Measurements from ENCODE around the gene SOX6. TPM values are rescaled to one million over a fixed set of nuclear protein-coding genes. Genes with fewer than 3 reads are reported as not detected.

SOX6 gene
- polyA plus RNA-seq, 3 donors: not detected

GRCh38 chr11:16313846-16314245, 42.5 kb downstream of the SOX6 start:
- no peaks in the 10 kb centered on the region for H3K9me3 ChIP-seq (replicated peaks in 1 of 2; ENCODE audit: control insufficient read depth in 1 of 2, insufficient read depth in 1 of 2, low read length in 2 of 2)
- intact Hi-C loops (cut with micrococcal nuclease): no loop called here
- peaks cover 0 to 1% (median 0%) of the 10 kb centered on the region in 3 donors for H3K27me3 Mint-ChIP-seq (ENCODE audit: low read depth in 3 of 3)
- no peak overlapping the region for H3K27ac ChIP-seq (ENCODE audit: low read depth in 1 of 2, low read length in 2 of 2)
- H3K36me3 ChIP-seq (replicated peaks in 1 of 2; ENCODE audit: control insufficient read depth in 1 of 2, insufficient read depth in 2 of 2, low read length in 2 of 2): no peaks in the 10 kb centered on the region
- no peaks in the 10 kb centered on the region for H4K20me1 ChIP-seq (ENCODE audit: insufficient read depth, low read length)
- H3K27me3 ChIP-seq (ENCODE audit: control insufficient read depth in 2 of 2, insufficient read depth in 2 of 2, low read length in 2 of 2): no peaks in the 10 kb centered on the region
- no peaks in the 10 kb centered on the region for H3K79me2 ChIP-seq (ENCODE audit: insufficient read depth, low read length)
- WGBS (ENCODE audit: insufficient coverage): 0% methylated on average over 1 of the region's 1 CpG
- no peak overlapping the region for H3K4me3 Mint-ChIP-seq
- DNase-seq: no peak
- H3K4me1 Mint-ChIP-seq: no peaks in the 10 kb centered on the region
- H3K4me1 ChIP-seq (ENCODE audit: control insufficient read depth in 1 of 2, insufficient read depth in 2 of 2, low read length in 2 of 2): no peaks in the 10 kb centered on the region
- H2AFZ ChIP-seq (ENCODE audit: insufficient read depth, low read depth, low read length, poor library complexity, severe bottlenecking): no peak overlapping the region
- H3K4me3 ChIP-seq (replicated peaks in 1 of 3; ENCODE audit: low read depth in 2 of 3, low read length in 3 of 3): no peak overlapping the region
- H3K9me3 Mint-ChIP-seq: no peaks in the 10 kb centered on the region
- H3K36me3 Mint-ChIP-seq: no peaks in the 10 kb centered on the region
- no peak overlapping the region for H3K27ac Mint-ChIP-seq
- H3K4me2 ChIP-seq (replicated peaks; ENCODE audit: extremely low read depth, low read length, poor library complexity, severe bottlenecking): no peak overlapping the region
- TF ChIP-seq CTCF (IDR thresholded peaks at IDR 0.05): no peak
- no peak overlapping the region for H3K9ac ChIP-seq (ENCODE audit: insufficient read depth, low read length, poor library complexity, severe bottlenecking)

- no peaks in the 10 kb centered on the region for H3K36me3 Mint-ChIP-seq
- no peaks in the 10 kb centered on the region for H3K36me3 ChIP-seq (replicated peaks in 1 of 2; ENCODE audit: control insufficient read depth in 1 of 2, insufficient read depth in 2 of 2, low read length in 2 of 2)
- no peak for DNase-seq
- no peaks in the 10 kb centered on the region for H3K9me3 Mint-ChIP-seq
- 100% methylated on average over 2 of the region's 3 CpGs for WGBS (ENCODE audit: insufficient coverage)
- H3K9ac ChIP-seq (ENCODE audit: insufficient read depth, low read length, poor library complexity, severe bottlenecking): no peak overlapping the region
- no peaks in the 10 kb centered on the region for H3K79me2 ChIP-seq (ENCODE audit: insufficient read depth, low read length)
- H3K27ac ChIP-seq (ENCODE audit: low read depth in 1 of 2, low read length in 2 of 2): no peak overlapping the region
- no peak overlapping the region for H2AFZ ChIP-seq (ENCODE audit: insufficient read depth, low read depth, low read length, poor library complexity, severe bottlenecking)
- H3K27ac Mint-ChIP-seq: no peak overlapping the region
- H3K9me3 ChIP-seq (replicated peaks in 1 of 2; ENCODE audit: control insufficient read depth in 1 of 2, insufficient read depth in 1 of 2, low read length in 2 of 2): no peaks in the 10 kb centered on the region
- H3K4me3 ChIP-seq (replicated peaks in 1 of 3; ENCODE audit: low read depth in 2 of 3, low read length in 3 of 3): no peak overlapping the region
- H4K20me1 ChIP-seq (ENCODE audit: insufficient read depth, low read length): no peaks in the 10 kb centered on the region
- intact Hi-C loops (cut with micrococcal nuclease): no loop called here
- TF ChIP-seq CTCF (IDR thresholded peaks at IDR 0.05): no peak
- H3K4me1 Mint-ChIP-seq: no peaks in the 10 kb centered on the region
- peaks cover 0 to 1% (median 0%) of the 10 kb centered on the region in 3 donors for H3K27me3 Mint-ChIP-seq (ENCODE audit: low read depth in 3 of 3)
- no peaks in the 10 kb centered on the region for H3K4me1 ChIP-seq (ENCODE audit: control insufficient read depth in 1 of 2, insufficient read depth in 2 of 2, low read length in 2 of 2)
- H3K4me3 Mint-ChIP-seq: no peak overlapping the region
- no peaks in the 10 kb centered on the region for H3K27me3 ChIP-seq (ENCODE audit: control insufficient read depth in 2 of 2, insufficient read depth in 2 of 2, low read length in 2 of 2)
- no peak overlapping the region for H3K4me2 ChIP-seq (replicated peaks; ENCODE audit: extremely low read depth, low read length, poor library complexity, severe bottlenecking)
These were observed 44.0 kb downstream of the SOX6 start for GRCh38 chr11:16312233-16312765.
